ENCODE results near the gene RGS6.

Gene RGS6

DNA sequence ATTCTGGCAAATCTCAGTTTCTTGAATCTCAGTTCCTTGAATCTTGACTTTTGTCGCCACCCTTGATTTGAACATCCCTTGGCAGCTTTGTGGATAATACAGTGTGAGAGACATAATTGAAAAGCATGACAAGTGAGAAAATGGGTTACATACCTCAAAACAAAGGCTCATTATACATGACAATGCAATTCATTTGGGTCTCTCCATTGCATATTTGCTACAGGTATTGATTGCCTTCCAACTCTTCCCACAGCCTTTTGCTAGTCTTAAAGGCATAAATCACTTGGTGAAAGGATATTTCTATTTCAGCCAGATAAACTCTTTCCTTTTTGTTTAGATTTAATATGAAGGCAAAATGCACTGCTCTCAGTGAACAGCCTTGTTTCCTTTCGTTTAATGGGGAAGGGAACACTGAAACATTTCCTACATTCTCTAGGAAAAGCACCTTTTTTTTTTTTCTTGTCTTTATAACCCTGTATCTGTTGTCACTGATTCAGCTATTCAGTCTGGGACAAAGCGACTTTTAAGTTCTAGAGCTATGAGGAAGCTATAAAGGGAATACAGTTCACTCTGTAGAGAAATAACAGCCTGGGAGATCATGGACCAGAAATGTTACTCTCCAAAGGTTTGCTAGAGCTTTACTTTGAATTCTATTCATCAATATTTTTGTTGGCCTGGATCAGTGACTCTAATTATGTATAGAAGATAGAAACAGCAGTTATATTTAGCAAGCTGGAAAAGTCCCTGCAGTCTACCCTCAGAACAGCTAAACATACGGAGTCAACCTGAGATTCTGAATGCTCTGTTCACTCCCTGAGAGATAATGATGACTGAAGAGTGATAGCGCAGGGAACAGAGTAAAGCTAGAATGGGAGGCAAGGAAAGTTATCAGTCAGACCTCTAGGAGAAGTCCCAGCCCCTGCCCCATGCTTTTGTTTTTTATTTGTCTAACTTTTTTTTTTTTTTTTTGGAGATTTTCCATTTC lies 311.4 kb downstream of the RGS6 start:
- no peak for DNase-seq (ENCODE audit: low read depth, low spot score)

DNA sequence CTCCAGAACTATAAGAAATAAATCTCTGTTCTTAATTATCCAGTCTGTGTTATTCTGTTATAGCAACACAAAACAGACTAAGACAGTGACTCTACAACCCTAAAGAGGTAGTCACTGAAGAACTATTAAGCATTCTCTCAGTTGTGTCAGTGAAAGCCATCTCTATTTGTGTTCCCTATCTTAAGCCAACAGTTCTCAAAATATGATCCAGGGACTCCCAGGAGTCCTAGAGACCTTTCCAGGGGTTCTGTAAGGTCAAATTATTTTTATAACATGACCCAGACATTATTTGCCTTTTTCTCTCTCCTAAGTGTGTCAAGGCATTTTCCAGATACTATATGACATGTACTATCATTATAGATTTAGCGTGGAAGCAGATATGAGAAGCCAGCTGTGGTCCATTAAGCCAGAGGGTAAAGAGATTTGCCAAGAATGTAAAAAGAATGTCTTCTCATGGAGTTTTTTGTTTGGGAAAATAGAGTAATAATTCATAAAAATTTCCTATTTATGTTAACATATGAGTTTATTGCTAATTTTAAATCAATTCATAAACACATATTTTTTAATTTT lies 315.8 kb downstream of the RGS6 start:
- no peak for DNase-seq (ENCODE audit: low read depth, low spot score)

DNA sequence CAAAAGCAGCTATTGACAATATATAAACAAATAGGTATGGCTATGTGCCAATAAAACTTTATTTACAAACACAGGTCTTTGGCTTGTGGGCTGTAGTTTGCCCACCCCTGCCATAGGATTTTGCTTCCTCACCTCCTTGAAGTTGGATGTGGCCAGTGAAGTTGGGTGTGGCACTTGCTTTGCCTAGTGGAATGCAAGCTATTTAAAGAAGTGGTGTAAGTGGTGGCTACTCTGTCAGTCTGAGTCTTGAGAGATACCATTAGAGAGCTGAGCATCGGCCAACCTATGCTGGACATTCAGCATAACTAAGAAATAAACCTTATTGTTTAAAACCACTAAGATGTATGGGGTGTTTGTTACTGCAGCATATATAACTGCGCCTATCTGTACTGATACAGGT lies 321.3 kb downstream of the RGS6 start:
- no peak for DNase-seq (ENCODE audit: low read depth, low spot score)

DNA sequence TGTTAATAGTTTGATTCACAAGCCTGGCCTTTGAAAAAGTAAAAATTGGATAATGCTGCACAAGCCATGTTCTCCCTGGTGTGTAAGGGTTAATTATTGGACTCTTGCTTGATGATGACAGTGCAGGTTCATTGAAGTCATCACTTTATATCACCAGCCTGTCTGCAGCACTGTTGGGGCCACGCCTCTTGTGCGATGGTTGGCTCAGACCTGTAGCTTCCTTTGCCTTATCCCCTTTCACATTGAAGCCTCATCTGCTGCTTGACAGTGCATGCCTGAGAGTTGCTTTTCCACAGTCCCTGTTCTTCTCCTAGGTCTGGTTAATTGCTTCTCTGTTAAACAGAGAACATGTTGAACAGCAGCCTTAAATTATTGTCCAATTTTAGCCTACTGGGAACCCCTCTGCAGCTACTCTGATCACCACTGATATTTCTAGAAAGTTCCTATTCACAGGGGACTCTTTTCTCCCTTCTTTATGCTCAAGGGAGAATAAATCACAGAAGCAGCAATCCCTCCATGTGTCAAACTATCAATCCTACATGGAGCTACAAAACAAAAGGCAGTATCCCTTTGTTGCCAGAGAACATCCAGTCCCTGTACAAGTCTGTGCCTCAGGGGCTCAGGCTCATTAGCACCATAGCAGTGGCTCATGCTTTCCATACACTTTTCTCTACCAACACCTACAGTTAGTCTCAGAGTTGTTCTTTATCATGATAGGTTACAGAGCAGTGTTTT lies 322.1 kb downstream of the RGS6 start:
- DNase-seq (ENCODE audit: low read depth, low spot score), result no peak

DNA sequence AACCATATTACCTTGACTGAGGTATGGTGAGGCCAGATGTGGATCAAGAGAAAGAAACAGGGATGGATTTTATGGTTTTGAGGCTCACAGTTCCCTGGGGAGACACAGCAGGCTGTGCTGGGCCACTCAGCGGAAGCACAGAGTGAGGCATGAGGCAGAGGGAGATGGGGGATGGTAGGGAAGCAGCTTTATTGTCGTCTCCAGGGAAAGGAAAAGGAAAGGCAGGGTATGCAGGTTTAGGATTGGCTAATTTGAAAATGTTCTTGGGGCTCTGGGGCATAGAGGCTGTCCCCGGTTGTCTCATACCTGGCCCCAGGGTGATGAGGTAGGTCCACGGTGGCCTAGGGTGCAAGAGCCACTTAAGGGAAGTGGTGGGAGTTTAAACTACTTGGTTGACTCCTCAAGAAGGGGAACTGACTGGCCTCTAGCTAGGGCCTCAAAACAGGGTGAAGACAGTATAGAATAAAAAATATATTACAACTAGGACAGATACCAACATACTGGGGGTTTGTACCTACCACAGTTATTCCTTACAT lies 322.8 kb downstream of the RGS6 start:
- no peak for DNase-seq (ENCODE audit: low read depth, low spot score)

DNA sequence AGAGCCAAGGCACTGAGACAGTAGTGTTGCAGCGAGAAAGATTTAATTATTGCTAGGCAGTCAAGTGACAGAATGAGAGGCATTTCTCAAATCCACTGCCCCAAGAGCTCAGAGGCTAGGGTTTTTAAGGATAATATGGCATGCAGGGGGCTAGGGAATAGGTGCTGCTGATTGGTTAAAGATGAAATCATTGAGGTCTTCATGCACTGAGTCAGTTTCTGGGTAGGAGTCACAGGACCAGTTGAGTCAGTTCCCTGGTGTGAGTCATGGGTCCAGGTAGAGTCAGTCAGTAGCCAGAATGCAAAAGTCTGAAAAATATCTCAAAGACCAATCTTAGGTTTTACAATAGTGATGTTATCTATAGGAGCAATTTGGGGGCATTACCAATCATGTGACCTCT lies 323.8 kb downstream of the RGS6 start:
- no peak for DNase-seq (ENCODE audit: low read depth, low spot score)

DNA sequence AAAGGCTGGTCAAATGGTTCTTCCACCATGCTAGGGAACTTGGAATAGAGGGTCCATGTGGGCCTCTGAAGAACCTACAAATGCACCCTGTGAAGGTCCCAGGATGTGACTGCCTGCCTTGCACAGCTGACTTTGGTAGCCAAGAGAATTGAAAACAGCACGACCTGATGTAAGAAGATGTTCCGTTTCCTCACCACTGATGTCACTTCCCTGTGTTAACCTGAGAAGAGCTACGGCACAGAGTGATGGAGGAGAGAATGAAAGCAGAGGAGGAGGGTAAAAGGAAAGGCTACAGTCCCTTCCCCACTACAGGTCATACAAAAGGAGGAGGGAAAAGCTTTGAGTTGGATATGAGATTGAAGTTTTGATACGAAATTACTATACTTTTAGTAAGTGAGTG lies 328.8 kb downstream of the RGS6 start:
- DNase-seq (ENCODE audit: low read depth, low spot score), result no peak

DNA sequence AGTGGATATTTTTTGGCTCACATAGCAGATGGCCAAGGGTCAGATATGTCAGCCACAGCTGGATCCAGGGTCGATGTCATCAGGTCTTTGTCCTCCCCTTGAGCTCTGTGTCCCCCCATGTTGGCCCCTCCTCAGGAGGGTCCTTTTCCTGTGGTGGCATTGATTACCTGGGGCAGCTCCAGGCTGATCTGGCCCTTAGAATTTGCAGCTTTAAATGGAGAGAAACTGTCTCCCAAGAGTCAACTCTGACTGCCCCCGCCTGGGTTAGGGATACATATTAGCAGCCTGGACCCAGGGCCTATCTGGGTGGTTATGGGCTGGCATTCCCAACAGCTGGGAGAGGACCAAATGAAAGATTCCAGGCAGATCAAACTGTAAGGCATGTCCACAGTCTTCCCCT lies 330.5 kb downstream of the RGS6 start:
- DNase-seq (ENCODE audit: low read depth, low spot score), result no peak

DNA sequence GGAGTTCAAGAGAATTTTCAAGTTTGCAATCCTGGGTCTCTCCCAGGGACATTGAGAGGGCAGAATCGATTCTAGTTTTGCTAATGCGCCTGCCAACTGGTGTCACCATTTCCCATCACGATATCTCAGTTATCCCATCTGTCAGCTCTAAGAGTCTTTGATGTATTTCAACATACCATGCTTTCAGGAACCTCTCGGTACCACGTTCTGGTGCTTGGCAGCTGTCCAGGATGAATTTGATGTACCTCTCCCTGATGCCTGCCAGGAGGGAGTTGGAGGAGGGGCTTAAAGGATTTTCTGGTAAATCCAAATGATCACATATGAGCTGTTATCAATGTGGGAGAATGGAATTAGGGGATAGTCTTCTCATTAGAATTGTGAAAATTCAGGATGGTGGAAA lies 332.5 kb downstream of the RGS6 start:
- no peak for DNase-seq (ENCODE audit: low read depth, low spot score)

DNA sequence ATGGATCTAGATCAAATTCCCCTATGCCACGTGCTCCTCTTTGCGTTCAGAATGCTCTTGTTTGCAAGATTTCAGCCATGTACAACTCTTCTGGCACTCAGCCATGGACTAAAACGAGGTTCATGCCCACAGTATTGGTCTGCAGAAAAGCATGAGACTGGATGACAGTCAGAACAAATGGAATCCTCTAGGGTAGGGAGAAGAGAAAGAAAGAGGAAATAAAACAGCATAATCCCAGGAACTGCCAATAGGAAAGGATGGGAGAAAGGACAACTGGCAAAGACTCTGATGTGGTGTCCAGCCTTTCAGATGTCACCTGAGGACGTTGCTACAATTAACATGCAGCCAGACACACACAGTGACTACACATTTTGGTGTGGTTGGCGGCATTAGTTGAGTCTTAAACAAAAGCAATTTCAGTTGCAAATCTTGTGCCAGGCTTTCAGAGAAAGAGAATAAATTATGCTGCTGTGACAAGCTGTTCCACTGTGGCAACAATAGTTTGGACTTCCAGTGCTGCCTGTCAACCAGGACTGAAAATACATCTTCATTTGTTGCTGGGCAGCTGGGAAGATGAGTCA lies 338.0 kb downstream of the RGS6 start:
- DNase-seq (ENCODE audit: low read depth, low spot score), result no peak

DNA sequence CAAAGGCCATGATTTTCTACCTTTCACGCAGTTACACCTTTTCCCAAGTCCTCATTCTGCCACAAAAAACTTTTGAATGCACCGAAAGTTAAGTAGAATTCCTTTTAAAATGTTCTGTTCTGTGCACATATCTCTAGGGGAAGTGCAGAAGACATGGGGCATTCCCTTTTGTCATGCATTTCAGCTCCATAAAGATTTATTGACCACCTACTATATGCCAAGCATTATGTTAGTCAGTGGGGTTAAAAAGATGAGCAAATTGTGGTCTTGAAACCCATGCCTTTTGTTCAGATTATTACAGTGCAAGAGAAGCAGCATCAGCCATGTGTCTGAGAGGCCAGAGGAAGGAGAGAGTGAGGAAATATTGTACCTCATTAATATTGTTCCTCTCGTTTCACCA lies 338.5 kb downstream of the RGS6 start:
- no peak for DNase-seq (ENCODE audit: low read depth, low spot score)

DNA sequence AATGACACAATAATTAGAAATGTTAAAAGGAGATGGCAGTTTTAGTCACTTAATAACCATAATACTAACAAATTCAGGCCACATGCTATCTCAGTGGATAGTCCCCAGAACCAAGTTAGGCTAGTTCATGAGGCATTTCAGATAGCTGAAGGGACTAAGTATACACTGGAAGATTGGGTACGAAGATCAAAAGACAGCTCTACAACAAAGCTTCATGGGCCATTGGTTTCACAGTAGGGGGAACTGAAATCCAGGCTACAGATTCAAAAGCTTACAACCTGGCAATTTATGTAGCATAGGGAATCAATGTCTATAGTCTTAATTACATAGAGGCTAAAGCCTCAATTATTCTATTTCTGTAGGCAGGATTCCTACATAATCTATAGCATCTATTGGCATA lies 343.0 kb downstream of the RGS6 start:
- DNase-seq (ENCODE audit: low read depth, low spot score), result no peak

DNA sequence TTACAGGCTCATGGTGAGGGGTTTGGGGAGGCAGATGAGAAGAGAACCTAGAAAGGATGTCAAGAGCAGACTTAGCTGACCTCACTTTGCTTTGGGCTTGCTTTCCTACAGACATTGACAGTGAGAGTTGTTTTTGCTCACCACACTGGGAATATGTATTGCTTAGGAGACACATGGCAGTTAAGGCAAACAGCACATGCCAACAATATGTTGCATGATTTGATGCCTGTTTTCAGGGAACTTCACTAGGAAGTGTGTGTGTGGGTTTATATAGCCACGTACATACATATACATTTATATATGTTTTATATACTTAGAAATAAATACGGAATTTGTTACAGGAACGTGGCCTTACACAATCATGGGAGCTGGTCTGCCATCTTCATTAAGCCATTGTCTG lies 346.1 kb downstream of the RGS6 start:
- DNase-seq (ENCODE audit: low read depth, low spot score), result no peak

DNA sequence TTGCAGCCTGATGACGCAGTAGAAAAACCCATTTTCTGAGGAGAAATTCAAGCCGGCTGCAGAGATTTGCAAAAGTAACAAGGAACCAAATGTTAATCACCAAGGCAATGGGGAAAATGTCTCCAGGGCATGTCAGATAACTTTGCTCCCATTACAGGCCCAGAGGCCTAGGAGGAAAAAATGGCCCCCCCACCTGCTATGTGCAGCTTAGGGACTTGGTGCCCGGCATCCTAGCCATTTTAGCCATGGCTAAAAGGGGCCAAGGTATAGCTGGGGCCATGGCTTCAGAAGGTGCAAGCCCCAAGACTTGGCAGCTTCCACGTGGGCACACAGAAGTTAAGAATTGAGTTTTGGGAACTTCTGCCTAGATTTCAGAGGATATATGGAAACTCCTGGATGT lies 351.9 kb downstream of the RGS6 start:
- DNase-seq (ENCODE audit: low read depth, low spot score), result no peak

DNA sequence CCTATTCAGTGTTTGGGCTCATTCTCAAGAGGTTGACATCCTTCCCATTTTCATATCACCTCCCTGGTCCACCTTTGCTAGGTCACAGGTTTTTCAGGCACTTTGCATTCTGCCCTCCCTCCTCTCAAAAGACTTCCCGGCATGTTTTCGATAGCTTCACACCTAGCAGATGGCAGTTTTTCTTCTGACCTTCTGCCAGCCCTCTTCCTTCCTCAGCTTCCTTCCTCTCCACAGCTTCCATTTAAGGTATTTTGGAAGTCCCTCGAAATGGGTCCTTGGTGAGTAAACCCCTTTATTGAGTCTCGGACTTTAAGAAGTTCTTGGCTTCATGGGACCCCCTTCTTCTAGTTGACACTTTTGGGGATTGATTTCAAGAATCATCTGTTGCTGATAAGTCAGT lies 358.0 kb downstream of the RGS6 start:
- no peak for DNase-seq (ENCODE audit: low read depth, low spot score)

DNA sequence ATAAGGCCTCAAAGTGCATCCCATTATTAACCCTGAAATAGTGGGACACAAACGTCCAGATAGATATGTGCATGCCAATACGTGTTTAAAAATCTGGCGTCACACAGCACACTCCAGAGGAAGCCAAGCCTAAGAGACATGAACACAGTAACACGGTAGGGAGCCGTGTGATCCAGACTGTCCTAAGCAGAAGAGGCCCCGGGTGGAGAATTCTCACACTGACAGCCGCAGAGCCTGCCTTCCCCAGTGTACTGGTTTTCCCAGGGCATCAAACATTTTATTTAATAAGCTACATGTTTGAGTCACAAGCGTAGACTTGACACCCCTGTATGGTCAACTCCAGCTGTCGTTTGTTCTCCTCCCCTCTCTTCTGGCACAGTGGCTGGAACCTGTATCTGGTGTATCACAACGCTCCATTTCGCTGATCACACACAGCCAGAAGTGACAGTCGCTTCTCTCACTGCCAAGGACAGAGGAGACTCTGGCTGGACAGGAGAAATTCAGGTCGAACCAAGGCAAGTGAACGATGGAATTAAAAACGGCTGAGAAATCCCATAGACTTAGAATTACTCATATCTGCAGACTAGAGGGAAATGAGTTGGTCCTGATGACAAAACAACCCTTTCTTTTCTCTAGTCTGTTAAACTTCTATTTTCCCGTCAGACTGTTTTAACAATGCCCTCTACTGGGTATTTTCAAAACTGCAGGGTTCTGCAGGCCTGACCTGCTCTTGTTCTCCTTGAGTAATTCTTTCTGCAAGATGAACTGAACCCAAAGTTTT lies 359.9 kb downstream of the RGS6 start:
- DNase-seq (ENCODE audit: low read depth, low spot score), result no peak

DNA sequence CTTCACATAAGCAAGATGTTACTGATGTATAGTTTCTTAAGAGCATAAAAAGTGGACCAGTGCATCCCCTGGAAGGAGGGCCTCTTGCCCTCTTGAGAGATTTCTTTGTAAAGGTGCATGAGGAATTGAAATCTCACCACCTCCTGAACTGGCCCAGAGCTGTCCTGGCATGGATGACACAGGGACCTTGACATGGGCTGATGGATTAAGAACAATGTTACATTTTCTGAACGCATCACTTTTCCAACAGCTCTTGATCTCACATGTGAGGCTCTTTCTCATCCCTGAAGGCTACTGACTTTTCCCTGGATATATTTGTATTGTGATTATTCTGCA lies 360.4 kb downstream of the RGS6 start:
- DNase-seq (ENCODE audit: low read depth, low spot score), result no peak

DNA sequence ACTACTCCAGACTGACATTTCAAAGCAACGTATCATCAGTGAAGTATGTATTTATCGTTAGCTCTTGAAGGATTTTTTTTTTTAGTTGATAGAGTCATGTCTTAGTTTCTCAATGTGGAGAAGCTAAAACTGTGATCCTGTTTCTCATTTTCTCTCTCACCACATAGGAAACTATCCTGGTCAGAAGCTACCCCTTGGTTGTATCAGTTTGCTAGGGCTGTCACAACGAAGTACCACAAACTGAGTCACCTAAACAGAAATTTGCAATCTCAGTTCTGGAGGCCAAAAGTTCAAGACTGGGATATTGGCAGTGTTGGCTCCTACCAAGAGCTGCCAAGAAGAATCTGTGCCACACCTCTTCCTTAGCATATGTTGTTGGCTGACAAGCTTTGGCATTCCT lies 369.1 kb downstream of the RGS6 start:
- no peak for DNase-seq (ENCODE audit: low read depth, low spot score)

DNA sequence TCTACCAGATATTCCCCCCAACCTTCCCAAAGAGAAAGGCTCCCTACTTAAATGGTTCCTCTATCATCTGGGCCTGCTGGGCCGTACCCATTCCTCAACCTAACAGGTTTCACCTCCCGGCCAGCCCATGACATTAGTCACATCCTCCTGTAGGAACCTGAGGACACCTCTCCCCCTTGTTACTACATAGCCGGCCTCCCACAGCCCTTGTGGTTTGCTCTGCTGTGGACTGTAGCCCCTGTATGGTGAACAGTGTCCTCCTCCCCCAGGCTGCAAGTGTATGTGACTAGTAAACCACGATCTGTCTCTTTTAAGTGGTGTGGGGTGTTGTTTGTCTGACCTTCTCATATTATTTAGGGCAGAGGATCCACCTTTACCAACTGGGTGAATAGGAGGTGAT lies 371.7 kb downstream of the RGS6 start:
- no peak for DNase-seq (ENCODE audit: low read depth, low spot score)

DNA sequence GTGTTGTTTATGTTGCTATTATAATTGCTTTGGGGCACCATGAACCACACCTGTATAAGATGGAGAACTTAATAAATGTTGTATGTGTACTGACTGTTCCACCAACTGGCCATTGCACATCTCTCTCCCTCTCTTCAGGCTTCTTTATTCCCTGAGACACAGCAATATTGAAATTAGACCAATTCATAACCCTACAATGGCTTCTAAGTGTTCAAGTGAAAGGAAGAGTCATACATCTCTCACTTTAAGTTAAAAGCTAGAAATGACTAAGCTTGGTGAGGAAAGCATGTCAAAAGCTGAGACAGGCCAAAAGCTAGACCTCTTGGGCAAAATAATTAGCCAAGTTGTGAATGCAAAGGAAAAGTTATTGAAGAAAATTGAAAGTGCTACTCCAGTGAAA lies 373.3 kb downstream of the RGS6 start:
- no peak for DNase-seq (ENCODE audit: low read depth, low spot score)

DNA sequence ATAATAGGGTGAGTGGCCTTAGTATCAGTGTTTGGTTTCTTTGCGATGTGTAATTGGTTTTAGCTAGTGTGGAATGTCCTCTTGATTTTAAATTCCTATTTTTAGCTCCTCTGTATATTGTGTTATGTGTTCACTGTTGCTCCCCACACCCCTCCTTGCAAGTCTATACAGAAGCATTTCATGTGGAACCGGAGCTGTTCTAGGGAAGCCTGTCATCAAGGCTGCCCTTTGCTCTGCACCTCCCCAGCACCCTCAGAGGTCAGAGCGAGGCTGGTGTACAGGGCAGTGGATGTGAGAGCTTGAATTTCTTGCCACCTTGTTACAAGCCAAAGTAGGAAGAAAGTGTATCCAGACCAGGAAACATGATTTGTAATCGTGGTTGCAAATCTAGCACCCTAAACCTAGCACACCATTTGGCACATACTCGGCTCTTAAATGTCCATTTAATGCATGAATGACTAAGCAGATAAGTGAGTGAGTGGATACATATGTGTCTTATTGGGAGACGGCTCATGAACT lies 376.8 kb downstream of the RGS6 start:
- no peak for DNase-seq (ENCODE audit: low read depth, low spot score)
